PC-3 (cell line): ENCODE results near the gene SNCAIP.

Experiments used
- EZH2 ChIP-seq: fragments of 300-600 bp; sonication (generic); IDR thresholded peaks from one replicate; pipeline ENCODE4 v1.6.1; 2017; ENCODE audit warnings: antibody characterized with exemption, mild to moderate bottlenecking, low read length; ENCODE audit not compliant: unreplicated experiment
- EZH2phosphoT487 ChIP-seq: fragments of 300-600 bp; sonication (generic); IDR thresholded peaks from 2 replicates; pipeline ENCODE4 v1.6.1; 2018; ENCODE audit warnings: mild to moderate bottlenecking, antibody characterized with exemption, low read length, borderline replicate concordance
- TF ChIP-seq, protein P1 (sequence below): fragments of 300-600 bp; sonication (generic); conservative IDR thresholded peaks from 2 replicates; pipeline ENCODE4 v1.5.1; 2017; ENCODE audit warnings: antibody characterized with exemption, low read depth, mild to moderate bottlenecking, low read length

DNA sequence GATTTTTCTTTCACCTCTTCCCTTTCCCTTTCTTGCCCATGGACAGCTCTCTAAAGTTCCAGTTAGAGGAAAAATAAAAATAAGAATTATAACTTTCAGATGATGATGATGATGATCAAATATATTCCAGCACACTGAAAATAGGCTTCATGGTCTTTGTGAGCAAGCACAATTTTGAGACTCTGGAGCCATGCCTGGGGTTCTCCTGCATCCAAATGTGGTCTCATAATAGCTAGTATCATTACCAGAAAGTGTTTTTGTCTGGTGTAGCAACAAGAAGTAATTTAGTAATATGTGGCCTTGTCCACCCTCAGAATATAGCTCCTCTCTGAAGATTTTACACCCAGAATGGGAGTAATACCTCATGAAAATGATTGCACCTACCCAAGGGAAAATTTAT, 150.4 kb downstream of the SNCAIP start:
- TF ChIP-seq, protein P1, sequence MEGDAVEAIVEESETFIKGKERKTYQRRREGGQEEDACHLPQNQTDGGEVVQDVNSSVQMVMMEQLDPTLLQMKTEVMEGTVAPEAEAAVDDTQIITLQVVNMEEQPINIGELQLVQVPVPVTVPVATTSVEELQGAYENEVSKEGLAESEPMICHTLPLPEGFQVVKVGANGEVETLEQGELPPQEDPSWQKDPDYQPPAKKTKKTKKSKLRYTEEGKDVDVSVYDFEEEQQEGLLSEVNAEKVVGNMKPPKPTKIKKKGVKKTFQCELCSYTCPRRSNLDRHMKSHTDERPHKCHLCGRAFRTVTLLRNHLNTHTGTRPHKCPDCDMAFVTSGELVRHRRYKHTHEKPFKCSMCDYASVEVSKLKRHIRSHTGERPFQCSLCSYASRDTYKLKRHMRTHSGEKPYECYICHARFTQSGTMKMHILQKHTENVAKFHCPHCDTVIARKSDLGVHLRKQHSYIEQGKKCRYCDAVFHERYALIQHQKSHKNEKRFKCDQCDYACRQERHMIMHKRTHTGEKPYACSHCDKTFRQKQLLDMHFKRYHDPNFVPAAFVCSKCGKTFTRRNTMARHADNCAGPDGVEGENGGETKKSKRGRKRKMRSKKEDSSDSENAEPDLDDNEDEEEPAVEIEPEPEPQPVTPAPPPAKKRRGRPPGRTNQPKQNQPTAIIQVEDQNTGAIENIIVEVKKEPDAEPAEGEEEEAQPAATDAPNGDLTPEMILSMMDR = no peak
- TF ChIP-seq EZH2 (no peak), EZH2phosphoT487 (no peak)
